Prostate gland (tissue), 2 donors: ENCODE measurements around the gene STIM1.

Experiments used
- CTCF ChIP-seq, 4 experiments: fragments of 200-600 bp in 2 of 4; fragments of 450-650 bp in 2 of 4; sonication (generic) in 2 of 4; IDR thresholded peaks; 1 replicate in 3 of 4; 2 replicates in 1 of 4; pipeline ENCODE4 v1.5.1; 2016 to 2019; ENCODE audit warnings: antibody characterized with exemption in 4 of 4, mild to moderate bottlenecking in 2 of 4, moderate library complexity in 2 of 4
- POLR2A ChIP-seq: fragments of 450-650 bp; IDR thresholded peaks from one replicate; pipeline ENCODE4 v1.6.1; 2016; ENCODE audit warnings: antibody characterized with exemption, mild to moderate bottlenecking

DNA sequence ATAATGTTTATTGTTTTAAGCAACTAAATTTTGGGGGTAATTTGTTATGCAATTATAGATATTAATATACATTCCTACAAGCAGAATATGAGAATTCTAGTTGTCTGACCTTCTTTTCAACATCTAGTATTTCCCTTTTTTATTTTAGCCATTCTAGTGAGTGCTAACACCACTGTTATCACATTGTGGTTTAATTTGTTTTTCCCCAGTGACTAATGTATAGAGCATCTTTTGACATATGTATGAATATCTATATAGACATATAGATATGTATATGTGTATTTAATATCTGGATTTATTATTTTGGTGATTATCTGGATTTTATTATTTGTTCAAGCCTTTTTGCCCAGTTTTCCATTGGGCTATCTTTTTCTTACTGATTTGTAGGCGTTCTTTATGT lies 66.6 kb downstream of the STIM1 start:
- TF ChIP-seq CTCF (IDR thresholded peaks at IDR 0.05): no peak
- TF ChIP-seq POLR2A: no peak
